Body of pancreas (tissue), 4 donors: ENCODE results near the gene PAPPA2.

Experiments
- POLR2A ChIP-seq, 3 donors: fragments of 450-650 bp; IDR thresholded peaks; one replicate each; pipeline ENCODE4 v1.6.1; 2016; ENCODE audit warnings: antibody characterized with exemption in 3 of 3, mild to moderate bottlenecking in 2 of 3
- TF ChIP-seq, protein P1 (sequence below), 7 experiments: fragments of 450-650 bp in 4 of 7; fragments of 200-600 bp in 3 of 7; sonication (generic) in 3 of 7; IDR thresholded peaks; one replicate each; pipeline ENCODE4 v1.5.1; 2016 to 2019; ENCODE audit warnings: antibody characterized with exemption in 7 of 7

GRCh38 chr1:176783309-176783708 lies 320.3 kb downstream of the PAPPA2 start:
- TF ChIP-seq POLR2A (IDR thresholded peaks at IDR 0.05), result no peak
- TF ChIP-seq, protein P1, sequence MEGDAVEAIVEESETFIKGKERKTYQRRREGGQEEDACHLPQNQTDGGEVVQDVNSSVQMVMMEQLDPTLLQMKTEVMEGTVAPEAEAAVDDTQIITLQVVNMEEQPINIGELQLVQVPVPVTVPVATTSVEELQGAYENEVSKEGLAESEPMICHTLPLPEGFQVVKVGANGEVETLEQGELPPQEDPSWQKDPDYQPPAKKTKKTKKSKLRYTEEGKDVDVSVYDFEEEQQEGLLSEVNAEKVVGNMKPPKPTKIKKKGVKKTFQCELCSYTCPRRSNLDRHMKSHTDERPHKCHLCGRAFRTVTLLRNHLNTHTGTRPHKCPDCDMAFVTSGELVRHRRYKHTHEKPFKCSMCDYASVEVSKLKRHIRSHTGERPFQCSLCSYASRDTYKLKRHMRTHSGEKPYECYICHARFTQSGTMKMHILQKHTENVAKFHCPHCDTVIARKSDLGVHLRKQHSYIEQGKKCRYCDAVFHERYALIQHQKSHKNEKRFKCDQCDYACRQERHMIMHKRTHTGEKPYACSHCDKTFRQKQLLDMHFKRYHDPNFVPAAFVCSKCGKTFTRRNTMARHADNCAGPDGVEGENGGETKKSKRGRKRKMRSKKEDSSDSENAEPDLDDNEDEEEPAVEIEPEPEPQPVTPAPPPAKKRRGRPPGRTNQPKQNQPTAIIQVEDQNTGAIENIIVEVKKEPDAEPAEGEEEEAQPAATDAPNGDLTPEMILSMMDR (IDR thresholded peaks at IDR 0.05), result no peak
